GM18508 (cell line): ENCODE results near the gene SLC4A7.
"Not testable (repeated sequence)": the region's sequence is repeated elsewhere in the genome, so short reads cannot be mapped to it uniquely, and the experiment has no call there.

ENCODE experiments used
- ATAC-seq: cut with Tn5 transposase; IDR thresholded peaks from one replicate; pipeline ENCODE4 v1.9.1; 2021; ENCODE audit warnings: moderate number of reproducible peaks; ENCODE audit not compliant: insufficient read depth, unreplicated experiment

Gene SLC4A7

GRCh38 chr3:27328982-27329762, 155.0 kb downstream of the SLC4A7 start:
- ATAC-seq, result not testable (repeated sequence)

GRCh38 chr3:27326629-27327545, 157.3 kb downstream of the SLC4A7 start:
- no peak for ATAC-seq

GRCh38 chr3:27326202-27326601, 158.0 kb downstream of the SLC4A7 start:
- no peak for ATAC-seq

- no peak for ATAC-seq
These were observed 158.8 kb downstream of the SLC4A7 start for GRCh38 chr3:27325419-27325818.

GRCh38 chr3:27324686-27325085, 159.5 kb downstream of the SLC4A7 start:
- no peak for ATAC-seq

GRCh38 chr3:27323087-27323570, 161.1 kb downstream of the SLC4A7 start:
- no peak for ATAC-seq
